OCI-LY3 (cell line): Measurements from ENCODE around the gene EPHA2.

Experiments
- H2AFZ ChIP-seq: fragments of 200-600, 300-600 bp; shearing (Covaris generic); 2 replicates; pipeline ENCODE4 v1.6.0; 2014; ENCODE audit warnings: antibody characterized with exemption, low read depth, low read length
- H3K27ac ChIP-seq: fragments of 200-600, 300-600 bp; sonication (generic); 2 replicates; pipeline ENCODE4 v1.5.1; 2014; ENCODE audit warnings: mild to moderate bottlenecking, low read length, moderate library complexity, mixed read lengths
- H3K27me3 ChIP-seq: fragments of 200-600, 300-600 bp; sonication (generic); 2 replicates; pipeline ENCODE4 v1.6.1; 2014; ENCODE audit warnings: low read depth, low read length, mixed read lengths
- H3K36me3 ChIP-seq: fragments of 200-600, 300-600 bp; sonication (generic); replicated peaks from 2 replicates; pipeline ENCODE3; 2014; ENCODE audit warnings: low read depth, low read length, mixed read lengths
- H3K4me1 ChIP-seq: fragments of 300-600, 200-600 bp; sonication (generic); 2 replicates; pipeline ENCODE4 v1.6.1; 2014; ENCODE audit warnings: low read length, mixed read lengths
- H3K4me2 ChIP-seq: fragments of 200-600, 300-600 bp; sonication (generic); 2 replicates; pipeline ENCODE4 v1.6.1; 2014; ENCODE audit warnings: low read length, mixed read lengths
- H3K4me3 ChIP-seq: fragments of 300-600, 200-600 bp; sonication (generic); 2 replicates; pipeline ENCODE4 v1.5.1; 2014; ENCODE audit warnings: antibody characterized with exemption, mild to moderate bottlenecking, low read length, moderate library complexity
- H3K79me2 ChIP-seq: fragments of 300-600, 200-600 bp; shearing (Covaris generic); 2 replicates; pipeline ENCODE4 v1.6.1; 2014; ENCODE audit warnings: mild to moderate bottlenecking, low read length, mixed read lengths
- H3K9ac ChIP-seq: fragments of 300-600, 200-600 bp; shearing (Covaris generic); 2 replicates; pipeline ENCODE4 v1.6.0; 2014; ENCODE audit warnings: mild to moderate bottlenecking, low read length, moderate library complexity
- H3K9me3 ChIP-seq: fragments of 200-600, 300-600 bp; shearing (Covaris generic); 2 replicates; pipeline ENCODE4 v1.6.1; 2014; ENCODE audit warnings: low read length, mixed read lengths; ENCODE audit not compliant: insufficient read depth
- H4K20me1 ChIP-seq: fragments of 200-600, 300-600 bp; sonication (generic); 2 replicates; pipeline ENCODE4 v1.6.1; 2016; ENCODE audit warnings: low read length, mixed read lengths; ENCODE audit not compliant: insufficient read depth
- EZH2phosphoT487 ChIP-seq: fragments of 200-600 bp; shearing (Covaris generic); IDR thresholded peaks from 2 replicates; pipeline ENCODE4 v1.6.1; 2018; ENCODE audit warnings: antibody characterized with exemption, mixed run types, low read depth
- TF ChIP-seq, protein P1 (sequence below): fragments of 200-600, 300-600 bp; sonication (generic); IDR thresholded peaks from 2 replicates; pipeline ENCODE4 v1.5.1; 2014; ENCODE audit warnings: antibody characterized with exemption, low read length, low read depth

The EPHA2 gene

GRCh38 chr1:16125483-16125882 is 30.4 kb downstream of the EPHA2 start:
- Histone ChIP-seq H2AFZ (no peak overlapping the region), H3K79me2 (no peaks in the 10 kb centered on the region), H4K20me1 (no peaks in the 10 kb centered on the region), H3K9ac (no peak overlapping the region), H3K9me3 (no peaks in the 10 kb centered on the region), H3K4me2 (no peak overlapping the region), H3K27ac (no peak overlapping the region), H3K36me3 (no peaks in the 10 kb centered on the region), H3K27me3 (no peaks in the 10 kb centered on the region), H3K4me3 (no peak overlapping the region), H3K4me1 (no peaks in the 10 kb centered on the region)
- no peak for TF ChIP-seq EZH2phosphoT487
- TF ChIP-seq, protein P1, sequence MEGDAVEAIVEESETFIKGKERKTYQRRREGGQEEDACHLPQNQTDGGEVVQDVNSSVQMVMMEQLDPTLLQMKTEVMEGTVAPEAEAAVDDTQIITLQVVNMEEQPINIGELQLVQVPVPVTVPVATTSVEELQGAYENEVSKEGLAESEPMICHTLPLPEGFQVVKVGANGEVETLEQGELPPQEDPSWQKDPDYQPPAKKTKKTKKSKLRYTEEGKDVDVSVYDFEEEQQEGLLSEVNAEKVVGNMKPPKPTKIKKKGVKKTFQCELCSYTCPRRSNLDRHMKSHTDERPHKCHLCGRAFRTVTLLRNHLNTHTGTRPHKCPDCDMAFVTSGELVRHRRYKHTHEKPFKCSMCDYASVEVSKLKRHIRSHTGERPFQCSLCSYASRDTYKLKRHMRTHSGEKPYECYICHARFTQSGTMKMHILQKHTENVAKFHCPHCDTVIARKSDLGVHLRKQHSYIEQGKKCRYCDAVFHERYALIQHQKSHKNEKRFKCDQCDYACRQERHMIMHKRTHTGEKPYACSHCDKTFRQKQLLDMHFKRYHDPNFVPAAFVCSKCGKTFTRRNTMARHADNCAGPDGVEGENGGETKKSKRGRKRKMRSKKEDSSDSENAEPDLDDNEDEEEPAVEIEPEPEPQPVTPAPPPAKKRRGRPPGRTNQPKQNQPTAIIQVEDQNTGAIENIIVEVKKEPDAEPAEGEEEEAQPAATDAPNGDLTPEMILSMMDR = no peak

DNA sequence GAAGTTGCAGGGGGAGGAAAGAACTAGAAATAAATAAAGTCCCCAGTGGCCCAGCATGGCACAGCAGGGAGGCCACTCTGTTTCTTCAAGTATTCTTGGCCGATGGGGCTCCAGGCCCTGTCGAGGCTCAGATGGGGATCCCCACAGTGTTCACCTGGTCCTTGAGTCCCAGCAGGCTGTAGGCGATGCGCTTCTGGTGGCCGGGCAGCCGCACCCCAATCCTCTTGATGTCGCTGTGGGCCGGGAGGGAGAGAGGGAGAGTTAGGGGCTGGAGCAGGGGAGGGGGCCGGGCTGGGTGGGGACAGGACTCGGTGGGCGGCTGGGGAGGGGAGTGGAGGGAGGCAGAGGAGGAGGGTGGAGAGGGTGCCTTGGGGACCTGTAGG is 30.8 kb downstream of the EPHA2 start:
- no peaks in the 10 kb centered on the region for H3K79me2 ChIP-seq
- H3K4me2 ChIP-seq = no peak overlapping the region
- H3K9me3 ChIP-seq = no peaks in the 10 kb centered on the region
- no peak overlapping the region for H2AFZ ChIP-seq
- H3K4me1 ChIP-seq = no peaks in the 10 kb centered on the region
- no peaks in the 10 kb centered on the region for H4K20me1 ChIP-seq
- no peak overlapping the region for H3K27ac ChIP-seq
- no peaks in the 10 kb centered on the region for H3K36me3 ChIP-seq
- H3K27me3 ChIP-seq = no peaks in the 10 kb centered on the region
- TF ChIP-seq, protein P1 = no peak
- TF ChIP-seq EZH2phosphoT487 = no peak
- no peak overlapping the region for H3K9ac ChIP-seq
- no peak overlapping the region for H3K4me3 ChIP-seq

DNA sequence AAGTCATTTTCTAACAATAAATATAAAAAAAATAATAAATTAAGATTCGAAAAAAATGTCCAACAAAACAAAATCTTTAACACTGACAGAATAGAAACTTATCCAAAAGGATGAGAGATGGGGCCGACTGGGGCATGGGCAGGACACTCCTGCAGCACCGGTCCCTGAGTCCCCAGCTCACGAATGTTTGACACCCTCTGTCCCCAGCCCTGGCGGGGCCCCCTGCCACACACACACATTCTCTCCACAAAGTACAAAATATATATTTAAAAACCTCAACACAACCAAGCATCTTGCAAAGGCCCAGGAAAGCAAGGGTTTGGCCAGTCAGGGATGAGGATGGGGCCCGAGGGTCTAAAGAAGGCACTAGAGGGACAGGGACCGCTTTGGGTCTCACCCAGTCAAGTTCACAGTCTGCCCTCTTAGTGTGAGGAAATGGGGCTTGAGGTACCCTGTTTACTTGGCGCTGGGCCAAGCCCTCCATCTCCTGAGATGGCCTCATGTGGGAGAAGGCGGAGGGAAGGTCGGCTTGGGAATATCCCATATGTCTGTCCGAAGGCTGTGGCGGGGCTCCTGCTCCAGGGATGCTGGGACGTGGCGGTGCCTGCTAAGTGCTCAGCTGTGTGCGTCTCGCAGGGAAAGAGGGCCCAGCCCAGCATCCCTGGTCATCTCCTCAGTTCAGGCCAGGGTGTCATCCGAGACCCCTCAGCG is 31.3 kb downstream of the EPHA2 start:
- H3K27ac ChIP-seq = no peak overlapping the region
- no peak overlapping the region for H3K4me2 ChIP-seq
- no peaks in the 10 kb centered on the region for H3K9me3 ChIP-seq
- H3K27me3 ChIP-seq = no peaks in the 10 kb centered on the region
- H4K20me1 ChIP-seq = no peaks in the 10 kb centered on the region
- H3K4me1 ChIP-seq = no peaks in the 10 kb centered on the region
- no peak overlapping the region for H2AFZ ChIP-seq
- TF ChIP-seq, protein P1 = no peak
- no peak for TF ChIP-seq EZH2phosphoT487
- no peak overlapping the region for H3K4me3 ChIP-seq
- no peaks in the 10 kb centered on the region for H3K79me2 ChIP-seq
- no peak overlapping the region for H3K9ac ChIP-seq
- no peaks in the 10 kb centered on the region for H3K36me3 ChIP-seq

GRCh38 chr1:16122916-16123315 is 33.0 kb downstream of the EPHA2 start:
- Histone ChIP-seq H3K4me1 (no peaks in the 10 kb centered on the region), H2AFZ (no peak overlapping the region), H4K20me1 (no peaks in the 10 kb centered on the region)

More at GRCh38 chr1:16122916-16123315, 33.0 kb downstream of the EPHA2 start:
- Histone ChIP-seq H3K27ac (no peak overlapping the region), H3K4me2 (no peak overlapping the region), H3K9ac (no peak overlapping the region), H3K27me3 (no peaks in the 10 kb centered on the region), H3K36me3 (no peaks in the 10 kb centered on the region), H3K9me3 (no peaks in the 10 kb centered on the region), H3K4me3 (no peak overlapping the region), H3K79me2 (no peaks in the 10 kb centered on the region)
- TF ChIP-seq EZH2phosphoT487 = no peak
- TF ChIP-seq, protein P1 = no peak
